LNCAP (cell line): ENCODE measurements around the gene L3MBTL4.

Experiments
- TF ChIP-seq, protein P1 (sequence below): fragments of 450-650 bp; IDR thresholded peaks from 2 replicates; pipeline ENCODE4 v1.5.1; 2017; ENCODE audit warnings: mild to moderate bottlenecking

Gene L3MBTL4

GRCh38 chr18:6269660-6270332, 144.9 kb downstream of the L3MBTL4 start:
- TF ChIP-seq, protein P1, sequence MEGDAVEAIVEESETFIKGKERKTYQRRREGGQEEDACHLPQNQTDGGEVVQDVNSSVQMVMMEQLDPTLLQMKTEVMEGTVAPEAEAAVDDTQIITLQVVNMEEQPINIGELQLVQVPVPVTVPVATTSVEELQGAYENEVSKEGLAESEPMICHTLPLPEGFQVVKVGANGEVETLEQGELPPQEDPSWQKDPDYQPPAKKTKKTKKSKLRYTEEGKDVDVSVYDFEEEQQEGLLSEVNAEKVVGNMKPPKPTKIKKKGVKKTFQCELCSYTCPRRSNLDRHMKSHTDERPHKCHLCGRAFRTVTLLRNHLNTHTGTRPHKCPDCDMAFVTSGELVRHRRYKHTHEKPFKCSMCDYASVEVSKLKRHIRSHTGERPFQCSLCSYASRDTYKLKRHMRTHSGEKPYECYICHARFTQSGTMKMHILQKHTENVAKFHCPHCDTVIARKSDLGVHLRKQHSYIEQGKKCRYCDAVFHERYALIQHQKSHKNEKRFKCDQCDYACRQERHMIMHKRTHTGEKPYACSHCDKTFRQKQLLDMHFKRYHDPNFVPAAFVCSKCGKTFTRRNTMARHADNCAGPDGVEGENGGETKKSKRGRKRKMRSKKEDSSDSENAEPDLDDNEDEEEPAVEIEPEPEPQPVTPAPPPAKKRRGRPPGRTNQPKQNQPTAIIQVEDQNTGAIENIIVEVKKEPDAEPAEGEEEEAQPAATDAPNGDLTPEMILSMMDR: no peak

- TF ChIP-seq, protein P1: no peak
Observed at GRCh38 chr18:6266212-6266611, 148.5 kb downstream of the L3MBTL4 start.

DNA sequence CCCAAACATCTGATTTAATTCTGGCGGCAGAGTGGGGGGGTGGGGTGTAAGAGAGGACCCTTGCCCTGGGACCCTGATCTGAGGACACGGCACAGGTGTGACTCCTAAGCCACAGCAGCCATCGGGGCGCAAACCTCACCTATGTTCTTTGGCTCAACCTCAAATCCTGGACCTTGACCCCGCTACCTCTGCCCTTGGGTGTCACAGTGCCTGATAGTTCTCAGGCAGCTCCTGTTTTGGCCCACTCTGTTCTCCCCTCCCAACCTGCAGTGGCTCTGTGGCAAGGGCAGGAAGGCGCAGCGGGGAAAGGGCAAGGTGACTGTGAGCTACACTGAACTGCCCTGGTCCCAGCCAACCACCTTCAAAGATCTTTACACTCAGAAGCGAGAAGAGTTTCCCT, 152.8 kb downstream of the L3MBTL4 start:
- TF ChIP-seq, protein P1: no peak

- TF ChIP-seq, protein P1: no peak
Observed at GRCh38 chr18:6257950-6258349, 156.8 kb downstream of the L3MBTL4 start.

GRCh38 chr18:6256521-6256920, 158.2 kb downstream of the L3MBTL4 start:
- TF ChIP-seq, protein P1: no peak

GRCh38 chr18:6255886-6256285, 158.8 kb downstream of the L3MBTL4 start:
- TF ChIP-seq, protein P1: no peak

DNA sequence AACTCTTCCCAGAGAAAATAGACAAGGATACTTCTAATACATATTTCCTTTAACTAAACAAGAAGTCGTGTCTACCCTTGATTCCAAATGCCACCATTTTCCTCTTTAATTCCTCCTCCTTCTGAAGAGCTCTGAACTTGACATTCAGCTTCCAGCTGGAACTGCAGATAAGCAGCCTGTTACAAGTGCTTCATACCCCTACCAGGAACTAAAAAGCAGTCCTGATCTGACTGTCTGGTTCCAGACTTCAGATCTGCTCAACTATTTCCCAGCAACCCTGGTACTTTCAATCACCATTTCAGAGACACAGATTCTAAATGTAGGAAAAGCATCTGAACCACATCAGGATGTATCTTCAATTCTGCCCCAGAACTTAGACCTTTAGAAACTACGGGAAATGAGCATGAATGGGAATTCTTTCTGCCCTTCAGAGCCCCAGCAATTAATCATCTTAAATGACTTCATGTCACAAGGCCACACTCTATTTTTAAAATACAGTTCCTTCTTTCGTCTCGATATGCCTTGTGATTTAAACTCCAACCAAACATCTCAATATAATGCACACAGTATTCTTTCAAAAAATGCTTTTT, 159.5 kb downstream of the L3MBTL4 start:
- TF ChIP-seq, protein P1: no peak
